ENCODE measurements around the gene FGGY.

DNA sequence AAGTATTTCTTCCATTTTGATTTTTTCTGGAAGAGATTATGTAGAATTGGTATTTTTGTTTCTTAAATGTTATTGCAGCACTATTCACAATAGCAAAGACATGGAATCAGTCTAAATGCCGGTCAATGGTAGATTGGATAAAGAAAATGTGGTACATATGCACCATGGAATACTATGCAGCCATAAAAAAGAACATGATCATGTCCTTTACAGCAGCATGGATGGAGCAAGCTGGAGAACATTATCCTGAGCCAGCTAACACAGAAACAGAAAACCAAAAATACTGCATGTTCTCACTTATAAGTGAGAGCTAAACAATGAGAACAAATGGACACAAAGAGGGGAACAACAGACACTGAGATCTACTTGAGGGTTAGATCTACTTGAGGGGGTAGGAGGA, 5.4 kb downstream of the FGGY start:
- TF ChIP-seq POLR2A (IDR thresholded peaks at IDR 0.05; ENCODE audit: low read length) (no peak), GATA1 (IDR thresholded peaks at IDR 0.05; ENCODE audit: low read depth, low read length) (no peak)
